Measurements from ENCODE around the gene PHF12.

DNA sequence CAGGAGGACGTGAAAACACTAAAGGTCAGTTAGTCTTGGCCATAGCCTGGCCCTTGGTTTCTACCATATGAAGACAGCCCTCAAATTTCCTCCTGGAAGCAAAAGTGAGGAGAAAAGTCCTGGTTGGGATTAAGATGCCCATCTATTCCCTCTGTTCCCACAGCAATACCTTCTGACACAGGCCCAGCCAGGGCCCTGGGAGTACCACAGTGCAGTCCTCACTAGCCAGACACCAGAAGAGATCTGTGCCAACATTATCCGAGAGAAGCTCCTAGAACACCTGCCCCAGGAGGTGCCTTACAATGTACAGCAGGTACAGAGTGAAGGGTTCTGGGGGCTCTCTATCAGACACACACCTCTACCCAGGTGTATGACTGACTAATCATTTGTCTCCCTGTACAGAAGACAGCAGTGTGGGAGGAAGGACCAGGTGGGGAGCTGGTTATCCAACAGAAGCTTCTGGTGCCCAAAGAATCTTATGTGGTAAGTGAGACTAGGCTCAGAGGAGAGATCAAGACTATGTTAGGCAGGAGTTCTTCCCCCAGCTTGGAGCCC is 92.4 kb downstream of the PHF12 start:
- no peak for TF ChIP-seq ZFP36 (IDR thresholded peaks at IDR 0.05; ENCODE audit: borderline replicate concordance, partially characterized antibody)
- TF ChIP-seq CBX2 (IDR thresholded peaks at IDR 0.05; ENCODE audit: borderline replicate concordance, low read depth) = no peak

Measured in A549 (cell line).